Thoracic aorta (tissue), 2 donors: ENCODE data around the gene CYS1. TPM values are rescaled to one million over a fixed set of nuclear protein-coding genes. Genes with fewer than 3 reads are reported as not detected.
"Not testable (repeated sequence)": the region's sequence is repeated elsewhere in the genome, so short reads cannot be mapped to it uniquely, and the experiment has no call there.

Experiments used
- ATAC-seq: fragments of 150-250 bp; one replicate; pipeline ENCODE4 v1.8.0; 2017; ENCODE audit warnings: low read depth; ENCODE audit not compliant: insufficient number of reproducible peaks, low FRiP score
- DNase-seq: peaks from one replicate; pipeline ENCODE4 v3.0.0-alpha.2; 2020; ENCODE audit warnings: low spot score
- H3K27ac ChIP-seq, 2 donors: fragments of 200-600 bp; sonication (generic); 1 replicate in 1 of 2; 2 replicates in 1 of 2; pipeline ENCODE4 v1.5.1; 2016; ENCODE audit warnings: mild to moderate bottlenecking in 2 of 2, moderate library complexity in 2 of 2
- H3K27me3 ChIP-seq: fragments of 200-600 bp; sonication (generic); replicated peaks from 2 replicates; pipeline ENCODE4 v1.6.0; 2016; ENCODE audit warnings: mild to moderate bottlenecking; ENCODE audit not compliant: insufficient read depth
- H3K36me3 ChIP-seq: fragments of 200-600 bp; sonication (generic); one replicate; pipeline ENCODE4 v1.5.1; 2016
- H3K4me1 ChIP-seq, 2 donors: fragments of 200-600 bp; sonication (generic); 1 replicate in 1 of 2; 2 replicates in 1 of 2; pipeline versions ENCODE4 v1.5.1 to v1.6.0; 2016; ENCODE audit warnings: low read depth in 2 of 2, mild to moderate bottlenecking in 1 of 2; ENCODE audit not compliant: control insufficient read depth in 1 of 2
- H3K4me3 ChIP-seq: fragments of 200-600 bp; sonication (generic); 2 replicates; pipeline ENCODE4 v1.5.1; 2016; ENCODE audit warnings: mild to moderate bottlenecking
- H3K9me3 ChIP-seq: fragments of 200-600 bp; sonication (generic); 2 replicates; pipeline ENCODE4 v1.5.1; 2016
- total RNA-seq, 2 donors: library from RNA; depleted of rRNA; stranded (reverse); fragments of >200 nt; gene quantifications; one replicate each; pipeline versions ENCODE4 v1.1.0 to v1.2.3, GENCODE V29; 2016
- TF ChIP-seq, protein P1 (sequence below): fragments of 200-600 bp; sonication (generic); IDR thresholded peaks from one replicate; pipeline ENCODE4 v1.5.1; 2019; ENCODE audit warnings: antibody characterized with exemption

The CYS1 gene
- total RNA-seq, 2 donors from 2014 or later: 13.5 to 26.9 TPM

DNA sequence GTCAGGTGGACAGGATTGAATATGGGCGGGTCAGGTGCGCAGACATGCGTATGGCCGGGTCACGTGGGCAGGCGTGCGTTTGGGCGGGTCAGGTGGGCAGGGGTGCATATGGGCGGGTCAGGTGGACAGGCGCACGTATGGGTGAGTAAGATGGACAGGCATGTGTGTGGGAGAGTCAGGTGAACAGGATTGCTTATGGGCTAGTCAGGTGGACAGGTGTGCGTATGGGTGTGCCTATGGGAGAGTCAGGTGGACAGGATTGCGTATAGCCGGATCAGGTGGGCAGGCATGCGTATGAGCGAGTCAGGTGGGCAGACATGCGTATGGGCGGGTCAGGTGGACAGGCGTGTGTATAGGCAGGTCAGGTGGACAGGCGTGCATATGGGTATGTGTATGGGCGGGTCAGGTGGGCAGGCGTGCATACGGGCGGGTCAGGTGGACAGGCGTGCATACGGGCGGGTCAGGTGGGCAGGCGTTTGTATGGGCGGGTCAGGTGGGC lies 67.2 kb downstream of the CYS1 start:
- TF ChIP-seq, protein P1, sequence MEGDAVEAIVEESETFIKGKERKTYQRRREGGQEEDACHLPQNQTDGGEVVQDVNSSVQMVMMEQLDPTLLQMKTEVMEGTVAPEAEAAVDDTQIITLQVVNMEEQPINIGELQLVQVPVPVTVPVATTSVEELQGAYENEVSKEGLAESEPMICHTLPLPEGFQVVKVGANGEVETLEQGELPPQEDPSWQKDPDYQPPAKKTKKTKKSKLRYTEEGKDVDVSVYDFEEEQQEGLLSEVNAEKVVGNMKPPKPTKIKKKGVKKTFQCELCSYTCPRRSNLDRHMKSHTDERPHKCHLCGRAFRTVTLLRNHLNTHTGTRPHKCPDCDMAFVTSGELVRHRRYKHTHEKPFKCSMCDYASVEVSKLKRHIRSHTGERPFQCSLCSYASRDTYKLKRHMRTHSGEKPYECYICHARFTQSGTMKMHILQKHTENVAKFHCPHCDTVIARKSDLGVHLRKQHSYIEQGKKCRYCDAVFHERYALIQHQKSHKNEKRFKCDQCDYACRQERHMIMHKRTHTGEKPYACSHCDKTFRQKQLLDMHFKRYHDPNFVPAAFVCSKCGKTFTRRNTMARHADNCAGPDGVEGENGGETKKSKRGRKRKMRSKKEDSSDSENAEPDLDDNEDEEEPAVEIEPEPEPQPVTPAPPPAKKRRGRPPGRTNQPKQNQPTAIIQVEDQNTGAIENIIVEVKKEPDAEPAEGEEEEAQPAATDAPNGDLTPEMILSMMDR: no peak
- H3K4me1 ChIP-seq: peaks cover 12 to 27% of the 10 kb centered on the region in 2 donors
- ATAC-seq (no peak), DNase-seq (no peak)
- no peak overlapping the region for H3K4me3 ChIP-seq
- H3K36me3 ChIP-seq: no peaks in the 10 kb centered on the region
- no peaks in the 10 kb centered on the region for H3K9me3 ChIP-seq
- H3K27me3 ChIP-seq: no peaks in the 10 kb centered on the region
- no peak overlapping the region for H3K27ac ChIP-seq

DNA sequence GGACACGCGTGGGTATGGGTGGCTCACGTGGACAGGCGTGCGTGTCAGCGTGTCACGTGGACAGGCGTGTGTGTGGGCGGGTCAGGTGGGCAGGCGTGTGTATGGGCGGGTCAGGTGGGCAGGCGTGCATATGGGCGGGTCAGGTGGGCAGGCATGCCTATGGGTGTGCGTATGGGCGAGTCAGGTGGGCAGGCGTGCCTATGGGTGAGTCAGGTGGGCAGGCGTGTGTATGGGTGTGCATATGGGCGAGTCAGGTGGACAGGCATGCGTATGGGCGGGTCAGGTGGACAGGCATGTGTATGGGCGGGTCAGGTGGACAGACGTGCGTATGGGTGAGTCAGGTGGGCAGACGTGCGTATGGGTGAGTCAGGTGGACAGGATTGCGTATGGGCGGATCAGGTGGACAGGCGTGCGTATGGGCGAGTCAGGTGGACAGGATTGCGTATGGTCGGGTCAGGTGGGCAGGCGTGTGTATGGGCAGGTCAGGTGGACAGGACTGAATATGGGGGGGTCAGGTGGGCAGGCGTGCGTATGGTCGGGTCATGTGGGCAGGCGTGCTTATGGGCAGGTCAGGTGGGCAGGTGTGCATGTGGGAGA lies 67.7 kb downstream of the CYS1 start:
- not testable (repeated sequence) for DNase-seq, H3K36me3 ChIP-seq

GRCh38 chr2:10011606-10012325 lies 68.4 kb downstream of the CYS1 start:
- ATAC-seq, H3K27ac ChIP-seq, H3K36me3 ChIP-seq, DNase-seq, H3K4me3 ChIP-seq, H3K9me3 ChIP-seq, H3K27me3 ChIP-seq: not testable (repeated sequence)
- peaks cover 12 to 38% of the 10 kb centered on the region in 2 donors for H3K4me1 ChIP-seq

More for the DNA sequence above, 67.7 kb downstream of the CYS1 start:
- H3K9me3 ChIP-seq, H3K27ac ChIP-seq, H3K27me3 ChIP-seq, ATAC-seq, H3K4me3 ChIP-seq: not testable (repeated sequence)
- H3K4me1 ChIP-seq: peaks cover 12 to 32% of the 10 kb centered on the region in 2 donors

DNA sequence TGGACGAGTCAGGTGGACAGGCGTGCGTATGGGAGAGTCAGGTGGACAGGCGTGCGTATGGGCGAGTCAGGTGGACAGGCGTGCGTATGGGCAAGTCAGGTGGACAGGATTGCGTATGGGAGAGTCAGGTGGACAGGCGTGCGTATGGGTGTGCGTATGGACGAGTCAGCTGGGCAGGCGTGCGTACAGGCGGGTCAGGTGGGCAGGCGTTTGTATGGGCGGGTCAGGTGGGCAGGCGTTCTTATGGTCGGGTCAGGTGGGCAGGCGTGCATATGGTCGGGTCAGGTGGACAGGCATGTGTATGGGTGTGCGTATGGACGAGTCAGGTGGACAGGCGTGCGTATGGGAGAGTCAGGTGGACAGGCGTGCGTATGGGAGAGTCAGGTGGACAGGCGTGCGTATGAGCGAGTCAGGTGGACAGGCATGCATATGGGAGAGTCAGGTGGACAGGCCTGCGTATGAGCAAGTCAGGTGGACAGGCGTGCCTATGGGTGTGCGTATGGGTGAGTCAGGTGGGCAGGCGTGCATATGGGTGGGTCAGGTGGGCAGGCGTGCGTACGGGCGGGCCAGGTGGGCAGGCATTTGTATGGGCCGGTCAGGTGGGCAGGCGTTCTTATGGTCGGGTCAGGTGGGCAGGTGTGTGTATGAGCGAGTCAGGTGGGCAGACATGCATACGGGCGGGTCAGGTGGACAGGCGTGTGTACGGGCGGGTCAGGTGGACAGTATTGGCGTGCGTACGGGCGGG lies 69.2 kb downstream of the CYS1 start:
- not testable (repeated sequence) for ATAC-seq, DNase-seq, H3K36me3 ChIP-seq, H3K4me3 ChIP-seq, H3K27me3 ChIP-seq, H3K27ac ChIP-seq, H3K9me3 ChIP-seq
- peaks cover 12 to 46% of the 10 kb centered on the region in 2 donors for H3K4me1 ChIP-seq

- Histone ChIP-seq H3K27me3 (no peaks in the 10 kb centered on the region), H3K4me1 (peaks cover 12 to 48% of the 10 kb centered on the region in 2 donors), H3K4me3 (peak overlapping the region; percentile 36), H3K9me3 (no peaks in the 10 kb centered on the region), H3K36me3 (no peaks in the 10 kb centered on the region), H3K27ac (peak overlapping the region; percentile 30 to 43)
- DNase-seq (peak; percentile 73), ATAC-seq (peak; percentile 68)
- TF ChIP-seq, protein P1: no peak
Observed at GRCh38 chr2:10009811-10010781, 70.1 kb downstream of the CYS1 start.

DNA sequence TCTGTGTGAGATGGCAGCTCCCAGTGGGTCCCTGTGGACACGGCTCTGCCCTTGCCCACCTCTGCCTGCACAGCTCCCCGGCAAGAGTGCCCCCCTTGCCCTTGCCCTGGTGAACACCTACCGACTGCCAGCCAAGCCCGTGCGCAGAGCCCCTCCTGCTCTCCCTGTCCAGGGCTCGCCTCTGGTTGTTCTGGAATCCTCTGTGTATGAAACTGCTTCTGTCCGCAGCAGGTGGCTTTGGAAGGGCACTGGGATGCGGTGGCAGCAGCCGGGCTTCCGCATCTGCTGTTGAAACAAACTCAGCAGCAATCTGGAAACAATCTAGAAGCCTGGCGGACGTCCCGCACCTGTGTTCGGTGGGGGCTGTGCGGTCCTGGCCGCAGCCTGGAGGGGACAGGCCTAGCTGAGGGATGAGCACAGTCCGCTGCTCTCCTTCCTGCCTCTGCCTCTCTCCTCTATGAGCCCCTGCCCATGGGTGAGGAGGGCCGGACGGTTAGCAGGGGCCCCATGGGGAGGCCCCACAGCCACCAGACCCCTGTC lies 70.9 kb downstream of the CYS1 start:
- Histone ChIP-seq H3K4me1 (peaks cover 12 to 48% of the 10 kb centered on the region in 2 donors), H3K9me3 (no peaks in the 10 kb centered on the region), H3K4me3 (peak overlapping the region; percentile 36), H3K27me3 (no peaks in the 10 kb centered on the region), H3K36me3 (no peaks in the 10 kb centered on the region), H3K27ac (peak overlapping the region in 1 of 2 donors; percentile 30)
- DNase-seq: no peak
- ATAC-seq: peak; percentile 7
- TF ChIP-seq, protein P1: no peak
